OCI-M2 (cell line): Measurements from ENCODE around the gene TALDO1.
"Not testable (repeated sequence)": the region's sequence is repeated elsewhere in the genome, so short reads cannot be mapped to it uniquely, and the experiment has no call there.

Experiments
- DNase-seq: peaks from one replicate; lab custom pipeline; 2025; ENCODE audit not compliant: unreplicated experiment; lab: John Stamatoyannopoulos, UW

Gene TALDO1

GRCh38 chr11:734541-734940, 12.7 kb upstream of the TALDO1 start:
- not testable (repeated sequence) for DNase-seq

GRCh38 chr11:737366-737765, 9.9 kb upstream of the TALDO1 start:
- no peak for DNase-seq

GRCh38 chr11:737899-738298, 9.4 kb upstream of the TALDO1 start:
- not testable (repeated sequence) for DNase-seq

GRCh38 chr11:742156-742546, 5.1 kb upstream of the TALDO1 start:
- DNase-seq = no peak

- DNase-seq = no peak
Measured at GRCh38 chr11:742571-743201, 4.6 kb upstream of the TALDO1 start.

- DNase-seq = no peak
Measured at GRCh38 chr11:745428-745827, 1.8 kb upstream of the TALDO1 start.

GRCh38 chr11:746289-747157, 741 bp upstream of the TALDO1 start:
- no peak for DNase-seq

GRCh38 chr11:748007-748359, 719 bp downstream of the TALDO1 start:
- no peak for DNase-seq

GRCh38 chr11:749731-750130, 2.5 kb downstream of the TALDO1 start:
- DNase-seq = no peak

- DNase-seq = no peak
Measured at GRCh38 chr11:760236-760635, 13.0 kb downstream of the TALDO1 start.

GRCh38 chr11:761526-762108, 14.4 kb downstream of the TALDO1 start:
- no peak for DNase-seq

GRCh38 chr11:762421-763072, 15.3 kb downstream of the TALDO1 start:
- DNase-seq = no peak

- DNase-seq = no peak
Measured at GRCh38 chr11:763073-763463, 15.8 kb downstream of the TALDO1 start.

- no peak for DNase-seq
Measured at GRCh38 chr11:763549-764321, 16.5 kb downstream of the TALDO1 start.

- no peak for DNase-seq
Measured at GRCh38 chr11:764322-765024, 17.2 kb downstream of the TALDO1 start.

GRCh38 chr11:765025-765801, 17.9 kb downstream of the TALDO1 start:
- no peak for DNase-seq

- DNase-seq = no peak
Measured at GRCh38 chr11:765802-766091, 18.5 kb downstream of the TALDO1 start.

- DNase-seq = no peak
Measured at GRCh38 chr11:766106-766935, 19.1 kb downstream of the TALDO1 start.

GRCh38 chr11:766936-767210, 19.6 kb downstream of the TALDO1 start:
- no peak for DNase-seq
